Measurements from ENCODE around the gene KIF25. TPM values are rescaled to one million over a fixed set of nuclear protein-coding genes. Genes with fewer than 3 reads are reported as not detected.

Gene KIF25
- polyA plus RNA-seq, 1 donor from 2014 or later: not detected

GRCh38 chr6:168078175-168078942, 80.9 kb downstream of the KIF25 start:
- Histone ChIP-seq H3K27me3 (ENCODE audit: insufficient read depth, low read depth, low read length) (no peaks in the 10 kb centered on the region), H3K36me3 (ENCODE audit: insufficient read depth, low read length) (no peaks in the 10 kb centered on the region), H4K20me1 (ENCODE audit: insufficient read depth) (no peaks in the 10 kb centered on the region), H2AFZ (ENCODE audit: low read depth, low read length) (no peak overlapping the region), H3K4me2 (ENCODE audit: low read length) (no peak overlapping the region), H3K9me2 (ENCODE audit: insufficient read depth, low read length) (no peaks in the 10 kb centered on the region), H3K79me2 (replicated peaks; ENCODE audit: insufficient read depth, low read length) (no peaks in the 10 kb centered on the region), H3K9ac (ENCODE audit: low read length) (no peak overlapping the region), H3K9me3 (ENCODE audit: low read length) (no peaks in the 10 kb centered on the region), H3K27ac (ENCODE audit: low read length) (no peak overlapping the region), H3K4me3 (ENCODE audit: low read length) (no peak overlapping the region), H3F3A (ENCODE audit: insufficient read depth, low read length, poor library complexity, severe bottlenecking) (no peaks in the 10 kb centered on the region)
- no peak for TF ChIP-seq RAD21 (conservative IDR thresholded peaks at IDR 0.05)
- TF ChIP-seq, protein P1, sequence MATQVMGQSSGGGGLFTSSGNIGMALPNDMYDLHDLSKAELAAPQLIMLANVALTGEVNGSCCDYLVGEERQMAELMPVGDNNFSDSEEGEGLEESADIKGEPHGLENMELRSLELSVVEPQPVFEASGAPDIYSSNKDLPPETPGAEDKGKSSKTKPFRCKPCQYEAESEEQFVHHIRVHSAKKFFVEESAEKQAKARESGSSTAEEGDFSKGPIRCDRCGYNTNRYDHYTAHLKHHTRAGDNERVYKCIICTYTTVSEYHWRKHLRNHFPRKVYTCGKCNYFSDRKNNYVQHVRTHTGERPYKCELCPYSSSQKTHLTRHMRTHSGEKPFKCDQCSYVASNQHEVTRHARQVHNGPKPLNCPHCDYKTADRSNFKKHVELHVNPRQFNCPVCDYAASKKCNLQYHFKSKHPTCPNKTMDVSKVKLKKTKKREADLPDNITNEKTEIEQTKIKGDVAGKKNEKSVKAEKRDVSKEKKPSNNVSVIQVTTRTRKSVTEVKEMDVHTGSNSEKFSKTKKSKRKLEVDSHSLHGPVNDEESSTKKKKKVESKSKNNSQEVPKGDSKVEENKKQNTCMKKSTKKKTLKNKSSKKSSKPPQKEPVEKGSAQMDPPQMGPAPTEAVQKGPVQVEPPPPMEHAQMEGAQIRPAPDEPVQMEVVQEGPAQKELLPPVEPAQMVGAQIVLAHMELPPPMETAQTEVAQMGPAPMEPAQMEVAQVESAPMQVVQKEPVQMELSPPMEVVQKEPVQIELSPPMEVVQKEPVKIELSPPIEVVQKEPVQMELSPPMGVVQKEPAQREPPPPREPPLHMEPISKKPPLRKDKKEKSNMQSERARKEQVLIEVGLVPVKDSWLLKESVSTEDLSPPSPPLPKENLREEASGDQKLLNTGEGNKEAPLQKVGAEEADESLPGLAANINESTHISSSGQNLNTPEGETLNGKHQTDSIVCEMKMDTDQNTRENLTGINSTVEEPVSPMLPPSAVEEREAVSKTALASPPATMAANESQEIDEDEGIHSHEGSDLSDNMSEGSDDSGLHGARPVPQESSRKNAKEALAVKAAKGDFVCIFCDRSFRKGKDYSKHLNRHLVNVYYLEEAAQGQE (IDR thresholded peaks at IDR 0.05; ENCODE audit: borderline replicate concordance): peak; percentile 18

- Histone ChIP-seq H3K9me2 (ENCODE audit: insufficient read depth, low read length) (no peaks in the 10 kb centered on the region), H3K4me2 (ENCODE audit: low read length) (no peak within 1 kb of the TSS), H4K20me1 (ENCODE audit: insufficient read depth) (no peaks in the 10 kb centered on the region), H3K27ac (ENCODE audit: low read length) (no peak within 1 kb of the TSS), H3K4me3 (ENCODE audit: low read length) (no peak within 1 kb of the TSS), H3K9me3 (ENCODE audit: low read length) (no peaks in the 10 kb centered on the region), H2AFZ (ENCODE audit: low read depth, low read length) (no peak within 1 kb of the TSS), H3K27me3 (ENCODE audit: insufficient read depth, low read depth, low read length) (no peaks in the 10 kb centered on the region), H3K79me2 (replicated peaks; ENCODE audit: insufficient read depth, low read length) (no peaks in the 10 kb centered on the region), H3F3A (ENCODE audit: insufficient read depth, low read length, poor library complexity, severe bottlenecking) (no peaks in the 10 kb centered on the region), H3K36me3 (ENCODE audit: insufficient read depth, low read length) (no peaks in the 10 kb centered on the region), H3K9ac (ENCODE audit: low read length) (no peak within 1 kb of the TSS)
- TF ChIP-seq EP300 (conservative IDR thresholded peaks at IDR 0.05; ENCODE audit: poor library complexity, severe bottlenecking) (no peak), POLR2AphosphoS5 (IDR thresholded peaks at IDR 0.05) (no peak), TAF1 (IDR thresholded peaks at IDR 0.05; ENCODE audit: low read depth) (no peak), MXI1 (conservative IDR thresholded peaks at IDR 0.05; ENCODE audit: poor library complexity, severe bottlenecking) (no peak), SMC3 (conservative IDR thresholded peaks at IDR 0.05; ENCODE audit: poor library complexity) (no peak), CTCF (IDR thresholded peaks at IDR 0.05; ENCODE audit: poor library complexity, severe bottlenecking) (no peak)
- TF ChIP-seq, protein P1 (IDR thresholded peaks at IDR 0.05; ENCODE audit: borderline replicate concordance): no peak
Observed at GRCh38 chr6:168078943-168079405, 81.5 kb downstream of the KIF25 start, which contains the start of gene FRMD1. FRMD1 (minus strand) TSS chr6:168079212; CDS start chr6:168079094, 118 bp downstream.
